Suprapubic skin (tissue), 4 donors: ENCODE data around the gene ELK1. TPM values are rescaled to one million over a fixed set of nuclear protein-coding genes. Genes with fewer than 3 reads are reported as not detected.

Experiments used
- DNase-seq, 2 donors: peaks; one replicate each; pipeline ENCODE4 v3.0.0-alpha.2; 2019; ENCODE audit warnings: low spot score in 2 of 2
- H3K27ac ChIP-seq: fragments of 200-600 bp; sonication (generic); one replicate; pipeline ENCODE4 v1.5.1; 2019
- H3K27me3 ChIP-seq: fragments of 200-600 bp; sonication (generic); one replicate; pipeline ENCODE4 v1.5.1; 2019
- H3K36me3 ChIP-seq: fragments of 200-600 bp; sonication (generic); one replicate; pipeline ENCODE4 v1.5.1; 2019
- H3K4me1 ChIP-seq: fragments of 200-600 bp; sonication (generic); one replicate; pipeline ENCODE4 v1.5.1; 2019
- H3K4me3 ChIP-seq: fragments of 200-600 bp; sonication (generic); one replicate; pipeline ENCODE4 v1.5.1; 2019; ENCODE audit warnings: mild to moderate bottlenecking
- H3K9me3 ChIP-seq: fragments of 200-600 bp; sonication (generic); one replicate; pipeline ENCODE4 v1.5.1; 2019
- CTCF ChIP-seq, 2 donors: fragments of 200-600 bp in 1 of 2; fragments of 450-650 bp in 1 of 2; sonication (generic) in 1 of 2; IDR thresholded peaks; one replicate each; pipeline ENCODE4 v1.5.1; 2016 to 2019; ENCODE audit warnings: antibody characterized with exemption in 2 of 2, mild to moderate bottlenecking in 1 of 2, moderate library complexity in 1 of 2
- EP300 ChIP-seq: sonication (generic); formaldehyde crosslinking; IDR thresholded peaks from one replicate; pipeline ENCODE4 v1.6.1; 2017; ENCODE audit warnings: antibody characterized with exemption
- POLR2A ChIP-seq, 2 donors: fragments of 450-650 bp; IDR thresholded peaks; one replicate each; pipeline ENCODE4 v1.6.1; 2017; ENCODE audit warnings: antibody characterized with exemption in 2 of 2, mild to moderate bottlenecking in 2 of 2, moderate library complexity in 2 of 2
- POLR2AphosphoS5 ChIP-seq, 3 donors: sonication (generic); formaldehyde crosslinking; IDR thresholded peaks; one replicate each; pipeline ENCODE4 v1.6.1; 2017; ENCODE audit warnings: antibody characterized with exemption in 3 of 3
- WGBS: methylation state at CpG from one replicate; pipeline ENCODE4 v1.1.5; 2018; 5-methylcytosine and 5-hydroxymethylcytosine counted together
- total RNA-seq, 4 donors: library from RNA; depleted of rRNA; stranded (reverse); fragments of >200 nt; gene quantifications; one replicate each; pipeline ENCODE4 v1.1.0, GENCODE V29; 2016

Gene ELK1
- total RNA-seq, 4 donors from 2014 or later, result 18.3 to 32.1 (median 29.8) TPM

GRCh38 chrX:47596256-47596655 lies 54.1 kb downstream of the ELK1 start:
- no peaks in the 10 kb centered on the region for H3K27me3 ChIP-seq
- no peak overlapping the region for H3K27ac ChIP-seq
- no peaks in the 10 kb centered on the region for H3K9me3 ChIP-seq
- WGBS, result 75% methylated on average over 2 of the region's 2 CpGs
- no peaks in the 10 kb centered on the region for H3K36me3 ChIP-seq
- no peaks in the 10 kb centered on the region for H3K4me1 ChIP-seq
- H3K4me3 ChIP-seq, result no peak overlapping the region
- TF ChIP-seq POLR2A (IDR thresholded peaks at IDR 0.05) (no peak), CTCF (IDR thresholded peaks at IDR 0.05) (no peak), EP300 (no peak), POLR2AphosphoS5 (IDR thresholded peaks at IDR 0.05) (no peak)
- DNase-seq, result no peak

- no peak for TF ChIP-seq EP300
- no peak for TF ChIP-seq POLR2AphosphoS5 (IDR thresholded peaks at IDR 0.05)
- TF ChIP-seq CTCF (IDR thresholded peaks at IDR 0.05), result no peak
- no peak for TF ChIP-seq POLR2A (IDR thresholded peaks at IDR 0.05)
Measured at GRCh38 chrX:47595716-47596251, 54.6 kb downstream of the ELK1 start.

GRCh38 chrX:47593522-47593921 lies 56.8 kb downstream of the ELK1 start:
- TF ChIP-seq POLR2AphosphoS5 (IDR thresholded peaks at IDR 0.05) (no peak), CTCF (IDR thresholded peaks at IDR 0.05) (no peak), POLR2A (IDR thresholded peaks at IDR 0.05) (no peak), EP300 (no peak)
- H3K36me3 ChIP-seq, result no peaks in the 10 kb centered on the region
- 64% methylated on average over 4 of the region's 4 CpGs for WGBS
- H3K4me1 ChIP-seq, result no peaks in the 10 kb centered on the region
- no peaks in the 10 kb centered on the region for H3K27me3 ChIP-seq
- H3K4me3 ChIP-seq, result no peak overlapping the region
- no peak overlapping the region for H3K27ac ChIP-seq
- no peaks in the 10 kb centered on the region for H3K9me3 ChIP-seq
- no peak for DNase-seq

More at GRCh38 chrX:47595716-47596251, 54.6 kb downstream of the ELK1 start:
- 42% methylated on average over 1 of the region's 1 CpG for WGBS
- H3K9me3 ChIP-seq, result no peaks in the 10 kb centered on the region
- H3K27me3 ChIP-seq, result no peaks in the 10 kb centered on the region
- no peaks in the 10 kb centered on the region for H3K4me1 ChIP-seq
- H3K4me3 ChIP-seq, result no peak overlapping the region
- no peak for DNase-seq
- H3K36me3 ChIP-seq, result no peaks in the 10 kb centered on the region
- H3K27ac ChIP-seq, result no peak overlapping the region

GRCh38 chrX:47590984-47591383 lies 59.4 kb downstream of the ELK1 start:
- no peak overlapping the region for H3K27ac ChIP-seq
- no peak overlapping the region for H3K4me3 ChIP-seq
- 85% methylated on average over 5 of the region's 5 CpGs for WGBS
- TF ChIP-seq CTCF (IDR thresholded peaks at IDR 0.05) (no peak), POLR2AphosphoS5 (IDR thresholded peaks at IDR 0.05) (no peak), POLR2A (IDR thresholded peaks at IDR 0.05) (no peak), EP300 (no peak)
- no peak for DNase-seq
- no peaks in the 10 kb centered on the region for H3K27me3 ChIP-seq
- H3K9me3 ChIP-seq, result no peaks in the 10 kb centered on the region
- no peaks in the 10 kb centered on the region for H3K4me1 ChIP-seq
- H3K36me3 ChIP-seq, result no peaks in the 10 kb centered on the region

- H3K4me3 ChIP-seq, result no peak overlapping the region
- no peaks in the 10 kb centered on the region for H3K27me3 ChIP-seq
- no peak overlapping the region for H3K27ac ChIP-seq
- TF ChIP-seq POLR2AphosphoS5 (IDR thresholded peaks at IDR 0.05) (no peak), EP300 (no peak), CTCF (IDR thresholded peaks at IDR 0.05) (no peak), POLR2A (IDR thresholded peaks at IDR 0.05) (no peak)
- no peaks in the 10 kb centered on the region for H3K9me3 ChIP-seq
- 80% methylated on average over 6 of the region's 16 CpGs for WGBS
- peaks cover 3% of the 10 kb centered on the region for H3K4me1 ChIP-seq
- DNase-seq, result no peak
- H3K36me3 ChIP-seq, result no peaks in the 10 kb centered on the region
Measured at GRCh38 chrX:47587906-47588735, 62.2 kb downstream of the ELK1 start.
